Gastrocnemius medialis (tissue), 4 donors: ENCODE measurements around the gene CGRRF1. TPM values are rescaled to one million over a fixed set of nuclear protein-coding genes. Genes with fewer than 3 reads are reported as not detected.

Experiments
- ATAC-seq, 2 donors: fragments of 150-250 bp; one replicate each; pipeline ENCODE4 v1.9.1; 2016
- DNase-seq, 2 donors: peaks; one replicate each; pipeline ENCODE4 v3.0.0-alpha.2; 2019
- H3K27ac ChIP-seq, 4 donors: fragments of 200-600 bp; sonication (generic); 1 replicate in 1 of 4; 2 replicates in 3 of 4; pipeline ENCODE4 v1.5.1; 2016 to 2018; ENCODE audit warnings: mild to moderate bottlenecking in 2 of 4, moderate library complexity in 1 of 4
- H3K27me3 ChIP-seq, 3 donors: fragments of 200-600 bp; sonication (generic) in 2 of 3; 1 replicate in 1 of 3; 2 replicates in 2 of 3; pipeline versions ENCODE4 v1.5.1 to v1.6.0; 2016 to 2019; ENCODE audit warnings: mild to moderate bottlenecking in 1 of 3, moderate library complexity in 1 of 3
- H3K36me3 ChIP-seq, 2 donors: fragments of 200-600 bp; sonication (generic) in 1 of 2; one replicate each; pipeline ENCODE4 v1.5.1; 2017 to 2018
- H3K4me1 ChIP-seq, 2 donors: fragments of 200-600 bp; sonication (generic) in 1 of 2; one replicate each; pipeline ENCODE4 v1.5.1; 2016 to 2017; ENCODE audit warnings: mild to moderate bottlenecking in 2 of 2
- H3K4me3 ChIP-seq, 4 donors: fragments of 200-600 bp; sonication (generic) in 3 of 4; 1 replicate in 1 of 4; 2 replicates in 3 of 4; pipeline ENCODE4 v1.5.1; 2016 to 2019; ENCODE audit warnings: mild to moderate bottlenecking in 2 of 4
- H3K9me3 ChIP-seq, 3 donors: fragments of 200-600 bp; sonication (generic) in 2 of 3; 1 replicate in 1 of 3; 2 replicates in 2 of 3; pipeline ENCODE4 v1.5.1; 2016 to 2019
- POLR2A ChIP-seq, 2 donors: fragments of 450-650 bp; IDR thresholded peaks; one replicate each; pipeline ENCODE4 v1.6.1; 2017; ENCODE audit warnings: antibody characterized with exemption in 2 of 2, mild to moderate bottlenecking in 2 of 2, moderate library complexity in 2 of 2
- in situ Hi-C, 4 donors: fragments of 200-750 bp; cut with MboI; loops; one replicate each; pipeline versions ENCODE4 v1.15.0 to v1.8.0; 2017; ENCODE audit warnings: low sequenced_read_pairs in 4 of 4
- intact Hi-C: fragments of 100-400 bp; cut with DNase I; formaldehyde crosslinking; loops from one replicate; pipeline ENCODE4 v1.15.1; 2023; ENCODE audit warnings: low total_unique reads
- total RNA-seq, 4 donors: library from RNA; depleted of rRNA; stranded (reverse); fragments of >200 nt; gene quantifications; one replicate each; pipeline versions ENCODE4 v1.1.0 to v1.2.3, GENCODE V29; 2016
- TF ChIP-seq, protein P1 (sequence below), 5 experiments: fragments of 450-650 bp in 3 of 5; fragments of 200-600 bp in 2 of 5; sonication (generic) in 2 of 5; IDR thresholded peaks in 4 of 5; conservative IDR thresholded peaks in 1 of 5; 1 replicate in 4 of 5; 2 replicates in 1 of 5; pipeline ENCODE4 v1.5.1; 2016 to 2019; ENCODE audit warnings: antibody characterized with exemption in 5 of 5, mild to moderate bottlenecking in 3 of 5, moderate library complexity in 3 of 5

Gene CGRRF1
- total RNA-seq, 4 donors from 2014 or later = 13.7 to 27.0 (median 20.7) TPM

DNA sequence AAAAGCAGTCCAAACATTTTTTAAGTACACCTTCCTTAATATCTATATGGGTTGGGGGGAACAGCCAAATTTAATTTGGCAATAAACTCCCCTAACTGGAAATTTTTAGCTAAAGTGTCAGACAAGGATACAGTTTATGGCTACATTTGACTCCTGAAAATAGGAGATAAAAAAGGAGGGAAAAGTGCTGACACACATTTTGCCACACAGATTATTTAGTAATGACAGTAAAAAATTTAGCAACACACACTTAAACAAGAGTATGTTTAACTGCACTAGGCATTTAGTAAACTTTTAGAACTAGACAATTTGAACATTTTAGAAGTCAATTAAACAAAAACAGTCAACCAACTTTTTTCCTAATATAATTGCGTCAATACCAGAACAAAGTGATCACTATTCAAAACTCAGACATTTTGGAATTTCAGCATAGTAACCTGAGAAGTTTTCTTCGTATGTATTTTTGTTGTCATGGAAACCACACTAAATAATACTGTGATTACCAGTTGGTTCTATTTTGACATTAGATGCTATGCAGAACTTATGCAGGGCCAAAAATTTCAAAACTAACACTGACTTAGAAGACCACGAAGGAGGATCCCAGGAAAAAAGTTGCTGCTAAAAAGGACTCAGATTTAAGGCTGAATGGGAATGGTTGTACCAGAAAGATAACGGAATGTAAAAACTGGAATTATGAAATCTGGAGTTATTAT, 34.4 kb upstream of the CGRRF1 start:
- H3K36me3 ChIP-seq = peaks cover 0 to 11% of the 10 kb centered on the region in 2 donors
- H3K27ac ChIP-seq = no peak overlapping the region
- DNase-seq (no peak), ATAC-seq (no peak)
- intact Hi-C loops (no loop called here), in situ Hi-C loops (no loop called here)
- H3K4me1 ChIP-seq = peaks cover 0 to 9% of the 10 kb centered on the region in 2 donors
- no peaks in the 10 kb centered on the region for H3K27me3 ChIP-seq
- H3K4me3 ChIP-seq = no peak overlapping the region
- TF ChIP-seq, protein P1, sequence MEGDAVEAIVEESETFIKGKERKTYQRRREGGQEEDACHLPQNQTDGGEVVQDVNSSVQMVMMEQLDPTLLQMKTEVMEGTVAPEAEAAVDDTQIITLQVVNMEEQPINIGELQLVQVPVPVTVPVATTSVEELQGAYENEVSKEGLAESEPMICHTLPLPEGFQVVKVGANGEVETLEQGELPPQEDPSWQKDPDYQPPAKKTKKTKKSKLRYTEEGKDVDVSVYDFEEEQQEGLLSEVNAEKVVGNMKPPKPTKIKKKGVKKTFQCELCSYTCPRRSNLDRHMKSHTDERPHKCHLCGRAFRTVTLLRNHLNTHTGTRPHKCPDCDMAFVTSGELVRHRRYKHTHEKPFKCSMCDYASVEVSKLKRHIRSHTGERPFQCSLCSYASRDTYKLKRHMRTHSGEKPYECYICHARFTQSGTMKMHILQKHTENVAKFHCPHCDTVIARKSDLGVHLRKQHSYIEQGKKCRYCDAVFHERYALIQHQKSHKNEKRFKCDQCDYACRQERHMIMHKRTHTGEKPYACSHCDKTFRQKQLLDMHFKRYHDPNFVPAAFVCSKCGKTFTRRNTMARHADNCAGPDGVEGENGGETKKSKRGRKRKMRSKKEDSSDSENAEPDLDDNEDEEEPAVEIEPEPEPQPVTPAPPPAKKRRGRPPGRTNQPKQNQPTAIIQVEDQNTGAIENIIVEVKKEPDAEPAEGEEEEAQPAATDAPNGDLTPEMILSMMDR (IDR thresholded peaks at IDR 0.05 in 4 of 5, conservative IDR thresholded peaks at IDR 0.05 in 1 of 5) = no peak
- TF ChIP-seq POLR2A (IDR thresholded peaks at IDR 0.05) = no peak
- H3K9me3 ChIP-seq = no peaks in the 10 kb centered on the region

DNA sequence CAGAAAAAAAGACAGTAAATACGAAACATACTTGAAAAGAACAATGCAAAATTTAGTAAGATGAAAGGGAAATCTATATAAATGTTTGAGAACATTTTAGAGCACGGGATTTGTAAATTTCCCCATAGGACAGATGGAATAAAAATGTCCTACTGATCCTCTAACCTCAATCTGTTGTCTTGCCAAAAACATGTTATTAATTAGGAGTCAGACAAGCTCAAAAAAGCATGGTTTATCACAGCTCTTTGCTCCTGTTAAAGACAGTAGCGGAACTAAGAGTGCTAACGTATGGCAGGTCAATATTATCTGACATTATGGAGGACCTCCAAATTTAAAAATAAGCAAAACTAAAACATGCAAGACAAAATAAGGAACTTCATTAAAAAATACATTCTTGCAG, 33.8 kb upstream of the CGRRF1 start:
- intact Hi-C loops (no loop called here), in situ Hi-C loops (no loop called here)
- H3K4me1 ChIP-seq = peaks cover 0 to 10% of the 10 kb centered on the region in 2 donors
- H3K36me3 ChIP-seq = peaks cover 0 to 11% of the 10 kb centered on the region in 2 donors
- DNase-seq (no peak), ATAC-seq (no peak)
- no peaks in the 10 kb centered on the region for H3K9me3 ChIP-seq
- TF ChIP-seq, protein P1 (IDR thresholded peaks at IDR 0.05 in 4 of 5, conservative IDR thresholded peaks at IDR 0.05 in 1 of 5) = no peak
- no peak for TF ChIP-seq POLR2A (IDR thresholded peaks at IDR 0.05)
- H3K27me3 ChIP-seq = no peaks in the 10 kb centered on the region
- H3K27ac ChIP-seq = no peak overlapping the region
- no peak overlapping the region for H3K4me3 ChIP-seq

DNA sequence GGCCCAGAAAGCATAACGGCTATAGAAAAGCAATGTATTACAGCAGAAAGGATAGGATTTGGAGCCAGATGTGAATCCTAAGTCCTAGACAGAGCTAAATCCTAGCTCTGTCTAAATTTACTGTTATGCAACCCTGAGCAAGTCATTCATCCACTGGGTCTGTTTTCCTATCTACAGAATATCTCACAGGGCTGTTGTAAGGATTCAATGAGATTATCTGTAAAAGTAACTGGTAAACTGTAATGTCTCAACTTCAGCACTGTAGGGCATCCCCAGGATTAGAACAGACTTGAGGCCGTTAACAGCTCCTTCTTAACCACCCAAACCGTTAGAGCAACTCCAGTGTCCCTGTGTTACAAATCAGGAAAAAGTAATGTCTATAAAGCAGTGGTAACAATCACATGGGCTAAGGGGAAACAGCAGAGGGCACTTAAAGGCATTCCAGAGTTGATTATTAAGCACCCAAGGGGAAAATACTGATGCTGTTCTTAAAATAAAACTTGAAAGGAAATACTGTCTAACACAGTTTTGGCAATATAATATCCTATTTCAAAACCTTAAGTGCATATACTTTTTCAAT, 31.0 kb upstream of the CGRRF1 start:
- Histone ChIP-seq H3K9me3 (no peaks in the 10 kb centered on the region), H3K4me1 (peaks cover 2 to 10% of the 10 kb centered on the region in 2 donors), H3K27me3 (no peaks in the 10 kb centered on the region), H3K4me3 (no peak overlapping the region), H3K27ac (no peak overlapping the region), H3K36me3 (peaks cover 0 to 11% of the 10 kb centered on the region in 2 donors)
- TF ChIP-seq POLR2A (IDR thresholded peaks at IDR 0.05) = no peak
- TF ChIP-seq, protein P1 (IDR thresholded peaks at IDR 0.05 in 4 of 5, conservative IDR thresholded peaks at IDR 0.05 in 1 of 5) = no peak
- ATAC-seq (no peak), DNase-seq (no peak)
- in situ Hi-C loops (no loop called here), intact Hi-C loops (no loop called here)

DNA sequence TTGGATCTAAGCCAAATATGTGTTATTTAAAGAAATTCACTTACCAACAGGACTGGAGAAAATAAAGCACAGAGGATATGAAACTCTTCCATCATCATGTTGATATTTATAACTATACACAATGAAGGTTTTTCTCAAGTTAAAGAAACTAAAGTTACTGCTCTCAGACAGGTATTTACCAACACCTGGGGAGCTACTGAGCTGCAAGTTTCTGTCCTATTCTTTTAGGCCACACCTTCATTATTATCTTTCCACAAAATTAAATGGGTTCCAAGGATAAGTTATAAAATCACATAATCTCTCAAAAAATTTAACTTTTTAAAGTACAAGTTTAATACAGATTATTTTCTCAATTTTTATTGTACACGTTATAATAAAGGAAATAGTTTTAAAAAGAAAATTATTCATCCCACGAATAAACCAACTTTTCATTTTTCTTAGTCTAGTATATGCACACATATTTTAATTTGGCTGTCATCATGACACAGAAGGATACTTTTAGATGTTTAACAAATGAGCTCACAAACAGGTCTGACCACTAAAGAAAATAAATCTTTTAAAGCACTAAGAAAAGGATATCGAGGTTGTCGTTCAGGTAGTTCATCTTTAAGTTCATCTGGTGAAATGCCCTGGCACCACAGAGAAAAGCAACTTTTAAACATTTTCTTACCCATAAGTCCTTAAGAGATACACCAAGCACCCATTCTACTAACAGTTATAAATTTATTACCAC, 28.7 kb upstream of the CGRRF1 start:
- Histone ChIP-seq H3K27ac (no peak overlapping the region), H3K4me1 (peaks cover 10 to 16% of the 10 kb centered on the region in 2 donors), H3K9me3 (no peaks in the 10 kb centered on the region), H3K27me3 (no peaks in the 10 kb centered on the region), H3K36me3 (peaks cover 0 to 11% of the 10 kb centered on the region in 2 donors), H3K4me3 (no peak overlapping the region)
- ATAC-seq (no peak), DNase-seq (no peak)
- TF ChIP-seq, protein P1 (IDR thresholded peaks at IDR 0.05 in 4 of 5, conservative IDR thresholded peaks at IDR 0.05 in 1 of 5) = no peak
- TF ChIP-seq POLR2A (IDR thresholded peaks at IDR 0.05) = no peak
- in situ Hi-C loops = no loop called here
- intact Hi-C loops = no loop called here
